GM12874 (cell line): ENCODE data around the gene SECISBP2.

Experiments used
- TF ChIP-seq, protein P1 (sequence below): IDR thresholded peaks from 2 replicates; pipeline ENCODE4 v1.5.1; 2011; ENCODE audit warnings: low read depth, mild to moderate bottlenecking, control low read depth, low read length, moderate library complexity; ENCODE audit not compliant: insufficient read depth

Gene SECISBP2

GRCh38 chr9:89384783-89385182 is 66.5 kb downstream of the SECISBP2 start:
- TF ChIP-seq, protein P1, sequence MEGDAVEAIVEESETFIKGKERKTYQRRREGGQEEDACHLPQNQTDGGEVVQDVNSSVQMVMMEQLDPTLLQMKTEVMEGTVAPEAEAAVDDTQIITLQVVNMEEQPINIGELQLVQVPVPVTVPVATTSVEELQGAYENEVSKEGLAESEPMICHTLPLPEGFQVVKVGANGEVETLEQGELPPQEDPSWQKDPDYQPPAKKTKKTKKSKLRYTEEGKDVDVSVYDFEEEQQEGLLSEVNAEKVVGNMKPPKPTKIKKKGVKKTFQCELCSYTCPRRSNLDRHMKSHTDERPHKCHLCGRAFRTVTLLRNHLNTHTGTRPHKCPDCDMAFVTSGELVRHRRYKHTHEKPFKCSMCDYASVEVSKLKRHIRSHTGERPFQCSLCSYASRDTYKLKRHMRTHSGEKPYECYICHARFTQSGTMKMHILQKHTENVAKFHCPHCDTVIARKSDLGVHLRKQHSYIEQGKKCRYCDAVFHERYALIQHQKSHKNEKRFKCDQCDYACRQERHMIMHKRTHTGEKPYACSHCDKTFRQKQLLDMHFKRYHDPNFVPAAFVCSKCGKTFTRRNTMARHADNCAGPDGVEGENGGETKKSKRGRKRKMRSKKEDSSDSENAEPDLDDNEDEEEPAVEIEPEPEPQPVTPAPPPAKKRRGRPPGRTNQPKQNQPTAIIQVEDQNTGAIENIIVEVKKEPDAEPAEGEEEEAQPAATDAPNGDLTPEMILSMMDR, result no peak

DNA sequence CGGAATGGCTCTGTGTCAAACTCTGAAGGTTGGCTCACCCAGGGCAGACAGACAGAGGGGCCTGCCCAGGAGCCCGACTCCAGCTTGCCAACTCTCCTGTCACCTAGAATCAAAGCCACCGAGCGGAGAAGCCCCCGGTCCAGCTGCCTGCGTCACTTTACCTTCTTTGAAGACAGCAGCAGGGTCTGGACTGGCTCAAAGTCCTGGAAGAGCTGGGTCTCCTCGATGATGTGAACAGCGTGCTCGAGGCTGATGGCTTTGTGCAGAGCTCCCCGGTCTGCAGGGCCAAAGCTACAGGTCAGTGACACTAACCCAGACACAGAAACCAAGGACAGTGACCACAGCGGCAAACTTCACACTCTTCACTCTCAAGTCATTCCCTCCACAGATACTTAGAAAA is 67.9 kb downstream of the SECISBP2 start:
- TF ChIP-seq, protein P1, result no peak

DNA sequence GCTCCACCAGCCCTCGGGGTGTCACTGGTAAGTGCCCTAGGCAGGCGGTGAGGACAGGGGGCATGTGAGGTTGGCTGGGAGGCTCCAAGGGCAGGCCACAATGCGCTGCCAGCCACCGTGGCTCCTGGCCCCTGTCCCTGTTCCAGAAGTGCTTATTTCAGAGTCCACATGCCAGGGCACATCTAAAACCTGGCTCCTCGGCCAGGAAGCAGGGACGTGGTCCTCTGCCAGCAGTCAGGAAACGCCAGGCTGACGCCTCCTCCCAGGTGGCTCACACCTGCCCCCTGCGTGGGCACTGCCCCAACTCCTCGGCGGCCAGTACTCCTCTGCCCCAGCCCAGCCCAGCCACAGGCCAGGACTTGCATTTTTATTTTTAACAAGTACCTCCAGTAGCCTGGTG is 68.5 kb downstream of the SECISBP2 start:
- TF ChIP-seq, protein P1, result no peak

DNA sequence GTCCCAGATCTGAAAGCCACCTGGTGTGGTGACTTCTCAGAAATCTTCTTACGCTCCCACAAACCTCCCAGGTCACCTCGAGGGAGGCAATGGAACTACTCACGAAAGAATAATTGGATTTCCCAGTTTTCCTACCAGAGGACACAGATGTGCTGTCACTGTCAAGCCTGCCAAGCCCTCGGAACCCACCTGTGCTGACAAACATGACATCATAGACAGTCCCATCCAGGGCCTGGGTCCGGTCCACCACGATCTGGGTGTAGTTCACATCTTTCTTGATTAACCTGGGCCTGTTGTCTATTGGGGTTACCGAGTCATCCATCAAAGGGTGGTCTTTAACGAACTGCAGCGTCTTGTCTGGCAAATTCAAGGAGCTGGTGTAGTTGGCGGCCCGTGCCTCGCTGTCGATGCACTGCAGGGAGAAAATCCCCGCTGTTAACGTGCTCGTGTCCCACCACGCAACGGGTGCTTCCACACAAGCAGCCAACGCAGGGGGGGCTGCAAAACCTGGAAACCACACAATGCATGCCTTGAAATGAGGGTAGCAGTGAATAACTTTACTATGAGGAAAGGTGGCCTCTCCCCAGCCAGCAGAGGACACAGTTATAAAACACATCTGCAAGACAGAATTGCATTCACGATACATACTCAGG is 69.0 kb downstream of the SECISBP2 start:
- TF ChIP-seq, protein P1, result no peak

DNA sequence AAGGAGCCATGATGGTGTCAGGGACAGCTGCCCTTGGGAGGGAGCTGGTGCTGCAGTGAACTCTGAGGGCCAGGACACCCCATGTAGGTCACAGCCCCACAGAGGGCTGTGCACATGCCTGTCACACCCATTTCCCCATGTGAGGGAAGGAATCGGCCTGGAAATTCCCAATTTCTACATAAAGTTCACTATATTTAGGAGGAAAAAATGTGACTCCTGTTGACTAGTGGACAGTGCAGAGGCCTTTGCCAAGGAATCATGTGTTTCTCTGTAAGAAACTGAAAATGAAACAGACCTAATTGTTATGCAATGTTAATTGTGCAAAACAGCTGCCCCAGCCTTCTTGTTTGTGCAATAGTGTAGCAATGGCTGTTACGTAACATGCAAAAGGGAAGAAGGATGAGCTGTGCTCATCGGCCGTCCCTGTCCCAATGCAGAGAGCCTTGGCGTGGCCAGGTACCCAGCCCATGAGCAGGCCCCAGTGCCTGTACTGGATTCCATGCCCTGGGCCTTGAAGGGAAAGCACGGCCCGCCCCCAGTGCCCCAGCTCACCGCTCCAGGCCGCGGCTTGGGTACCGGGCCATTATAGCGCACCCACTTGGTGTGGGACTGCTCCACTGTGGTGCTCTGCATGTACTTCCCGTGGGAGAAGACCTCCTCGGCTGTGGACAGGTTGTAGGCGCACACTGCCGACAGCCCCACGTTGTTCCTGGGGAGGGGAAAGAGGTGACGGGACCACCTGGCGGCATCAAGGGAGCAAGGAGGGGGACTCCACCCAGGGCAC is 70.0 kb downstream of the SECISBP2 start:
- TF ChIP-seq, protein P1, result no peak

DNA sequence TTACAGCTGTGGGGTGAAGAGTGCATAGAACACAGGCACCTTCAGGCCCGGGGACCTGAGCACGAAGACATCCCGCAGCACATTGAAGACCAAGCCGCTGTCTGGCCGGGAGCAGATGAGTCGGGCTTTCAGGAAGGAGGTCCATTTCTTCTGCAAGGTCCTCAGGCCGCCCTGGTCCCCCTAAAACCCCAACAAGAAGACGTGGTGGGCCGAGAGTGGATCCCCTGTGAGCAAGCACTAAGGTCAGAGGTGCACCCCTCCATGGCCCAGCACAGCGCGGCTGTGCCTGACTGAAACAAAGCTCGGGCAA is 70.5 kb downstream of the SECISBP2 start:
- TF ChIP-seq, protein P1, result no peak

DNA sequence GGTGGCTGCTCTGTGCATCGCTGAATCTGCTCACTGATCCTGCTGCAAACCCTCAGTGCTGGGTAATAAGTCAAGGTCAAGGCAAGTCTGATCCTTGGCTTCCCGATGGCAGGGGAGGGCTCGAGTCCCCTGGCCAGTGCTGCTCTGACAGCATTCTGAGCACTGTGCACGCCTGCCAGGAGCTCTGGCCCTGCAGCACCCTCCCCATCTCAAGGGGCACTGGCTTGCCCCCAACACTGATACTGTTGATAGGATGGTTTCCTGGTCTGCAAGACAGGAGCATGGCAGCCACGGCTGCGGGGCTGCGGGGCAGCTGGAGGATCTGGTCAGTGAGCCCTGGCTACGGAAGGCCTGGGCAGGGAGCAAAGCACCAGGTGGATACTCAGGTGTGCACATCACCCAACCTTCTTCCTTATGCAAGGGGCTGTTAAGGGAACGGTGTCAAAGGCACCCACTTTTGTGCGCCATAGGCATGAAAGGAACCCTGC is 71.8 kb downstream of the SECISBP2 start:
- TF ChIP-seq, protein P1, result no peak
